GM21825 (cell line): ENCODE measurements around the gene CCNH.

Experiments used
- ATAC-seq: cut with Tn5 transposase; IDR thresholded peaks from one replicate; pipeline ENCODE4 v1.9.1; 2021; ENCODE audit warnings: mild to moderate bottlenecking, moderate library complexity; ENCODE audit not compliant: unreplicated experiment

CCNH gene

GRCh38 chr5:87361536-87362213 is 51.1 kb downstream of the CCNH start:
- no peak for ATAC-seq

DNA sequence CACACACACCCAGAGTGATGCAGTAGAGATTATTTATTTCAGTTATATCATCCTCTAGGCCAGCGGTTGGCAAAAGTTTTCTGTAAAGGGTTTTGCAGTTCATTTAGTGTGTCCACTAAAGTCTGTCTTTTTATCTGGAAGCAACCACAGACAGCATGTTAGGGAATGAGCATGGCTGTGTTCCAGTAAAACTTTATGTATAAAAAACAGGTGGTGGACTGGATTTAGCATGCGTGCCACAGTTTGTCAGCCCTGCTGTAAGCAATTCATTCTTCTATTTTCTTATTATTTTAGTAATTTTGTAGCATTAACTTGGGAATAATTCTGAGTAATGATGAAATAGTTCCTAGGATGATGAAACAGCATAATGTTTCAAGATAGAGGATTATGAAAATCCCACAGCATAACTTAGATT is 51.7 kb downstream of the CCNH start:
- ATAC-seq: no peak

DNA sequence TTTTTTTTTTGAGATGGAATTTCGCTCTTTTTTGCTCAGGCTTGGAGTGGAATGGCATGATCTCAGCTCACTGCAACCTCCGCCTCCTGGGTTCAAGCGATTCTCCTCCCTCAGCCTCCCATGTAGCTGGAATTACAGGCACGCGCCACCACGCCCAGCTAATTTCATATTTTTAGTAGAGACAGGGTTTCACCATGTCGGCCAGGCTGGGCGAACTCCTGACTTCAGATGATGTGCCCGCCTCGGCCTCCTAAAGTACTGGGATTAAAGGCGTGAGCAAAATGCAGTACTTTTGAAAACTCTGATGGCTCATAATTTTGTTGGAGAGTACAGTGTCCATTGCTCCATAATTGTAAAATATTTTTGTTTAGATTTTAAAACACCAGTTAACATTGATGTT is 52.6 kb downstream of the CCNH start:
- no peak for ATAC-seq

- ATAC-seq: no peak
These were observed 53.6 kb downstream of the CCNH start for GRCh38 chr5:87359106-87359505.

- peak; percentile 86 for ATAC-seq
These were observed 58.2 kb downstream of the CCNH start for GRCh38 chr5:87354496-87354895.

GRCh38 chr5:87347841-87348240 is 64.9 kb downstream of the CCNH start:
- no peak for ATAC-seq

- no peak for ATAC-seq
These were observed 65.5 kb downstream of the CCNH start for GRCh38 chr5:87347272-87347671.
